ENCODE results near the gene SLC16A14.

Gene SLC16A14

DNA sequence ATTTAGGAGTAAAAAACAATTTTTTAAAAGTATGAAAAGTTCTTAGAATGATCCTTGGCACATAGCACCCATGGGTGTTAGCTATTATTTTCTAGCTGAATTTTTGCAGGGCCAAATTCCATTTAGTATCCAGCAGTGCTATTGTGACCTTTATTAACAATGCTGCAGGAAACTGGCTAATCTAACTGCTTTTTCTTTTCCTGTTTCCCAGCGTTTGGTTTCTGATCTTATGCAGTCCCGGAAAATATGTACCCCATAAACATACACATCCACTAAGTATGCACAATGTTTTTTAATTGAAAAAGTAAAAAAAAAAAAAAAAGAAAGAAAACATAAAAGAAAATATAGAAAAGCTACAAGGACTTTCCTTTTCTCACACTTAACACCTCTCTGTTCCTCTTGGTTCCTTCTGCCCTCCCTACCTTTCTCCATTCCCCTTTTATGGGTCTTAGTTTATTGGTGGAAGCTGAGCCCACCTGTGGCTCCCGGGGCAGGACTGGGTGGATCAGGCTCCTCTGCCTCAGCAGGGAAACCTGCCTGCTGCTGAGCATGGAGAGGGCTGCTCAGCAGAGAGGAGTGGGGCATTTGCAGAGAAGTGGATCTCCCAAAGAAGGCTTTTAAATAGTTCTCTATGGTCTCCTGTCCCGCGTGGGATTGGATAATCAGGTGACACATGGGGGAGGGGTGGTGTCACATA, 9.3 kb upstream of the SLC16A14 start:
- Histone ChIP-seq H3K27me3 (replicated peaks; ENCODE audit: insufficient read depth, low read length) (no peaks in the 10 kb centered on the region), H3K4me3 (ENCODE audit: low read length) (no peak overlapping the region), H2AFZ (ENCODE audit: low read length) (no peak overlapping the region), H3K27ac (ENCODE audit: low read length) (no peak overlapping the region), H3K4me1 (ENCODE audit: low read length) (no peaks in the 10 kb centered on the region), H4K20me1 (ENCODE audit: insufficient read depth, low read length) (no peaks in the 10 kb centered on the region), H3K9ac (ENCODE audit: low read length) (no peak overlapping the region), H3K79me2 (ENCODE audit: low read length) (no peaks in the 10 kb centered on the region), H3K9me2 (replicated peaks; ENCODE audit: insufficient read depth, low read length) (no peaks in the 10 kb centered on the region), H3K36me3 (replicated peaks; ENCODE audit: insufficient read depth, low read length) (no peaks in the 10 kb centered on the region), H3F3A (ENCODE audit: insufficient read depth, low read length) (no peaks in the 10 kb centered on the region), H3K4me2 (ENCODE audit: low read depth, low read length) (no peak overlapping the region), H3K9me3 (replicated peaks; ENCODE audit: insufficient read depth, low read length) (no peaks in the 10 kb centered on the region)
- TF ChIP-seq, protein P1, sequence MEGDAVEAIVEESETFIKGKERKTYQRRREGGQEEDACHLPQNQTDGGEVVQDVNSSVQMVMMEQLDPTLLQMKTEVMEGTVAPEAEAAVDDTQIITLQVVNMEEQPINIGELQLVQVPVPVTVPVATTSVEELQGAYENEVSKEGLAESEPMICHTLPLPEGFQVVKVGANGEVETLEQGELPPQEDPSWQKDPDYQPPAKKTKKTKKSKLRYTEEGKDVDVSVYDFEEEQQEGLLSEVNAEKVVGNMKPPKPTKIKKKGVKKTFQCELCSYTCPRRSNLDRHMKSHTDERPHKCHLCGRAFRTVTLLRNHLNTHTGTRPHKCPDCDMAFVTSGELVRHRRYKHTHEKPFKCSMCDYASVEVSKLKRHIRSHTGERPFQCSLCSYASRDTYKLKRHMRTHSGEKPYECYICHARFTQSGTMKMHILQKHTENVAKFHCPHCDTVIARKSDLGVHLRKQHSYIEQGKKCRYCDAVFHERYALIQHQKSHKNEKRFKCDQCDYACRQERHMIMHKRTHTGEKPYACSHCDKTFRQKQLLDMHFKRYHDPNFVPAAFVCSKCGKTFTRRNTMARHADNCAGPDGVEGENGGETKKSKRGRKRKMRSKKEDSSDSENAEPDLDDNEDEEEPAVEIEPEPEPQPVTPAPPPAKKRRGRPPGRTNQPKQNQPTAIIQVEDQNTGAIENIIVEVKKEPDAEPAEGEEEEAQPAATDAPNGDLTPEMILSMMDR (IDR thresholded peaks at IDR 0.05; ENCODE audit: low read length): no peak
- TF ChIP-seq EZH2 (optimal IDR thresholded peaks at IDR 0.05; ENCODE audit: low read depth, low read length) (no peak), EZH2phosphoT487 (IDR thresholded peaks at IDR 0.05; ENCODE audit: low read length) (no peak)
- DNase-seq: no peak

- H3K4me2 ChIP-seq (ENCODE audit: low read depth, low read length): no peak overlapping the region
- H3F3A ChIP-seq (ENCODE audit: insufficient read depth, low read length): no peaks in the 10 kb centered on the region
- no peak overlapping the region for H3K27ac ChIP-seq (ENCODE audit: low read length)
- H3K9me2 ChIP-seq (replicated peaks; ENCODE audit: insufficient read depth, low read length): no peaks in the 10 kb centered on the region
- H3K4me3 ChIP-seq (ENCODE audit: low read length): no peak overlapping the region
- no peak overlapping the region for H2AFZ ChIP-seq (ENCODE audit: low read length)
- DNase-seq: no peak
- no peaks in the 10 kb centered on the region for H3K4me1 ChIP-seq (ENCODE audit: low read length)
- H3K9ac ChIP-seq (ENCODE audit: low read length): no peak overlapping the region
- H3K9me3 ChIP-seq (replicated peaks; ENCODE audit: insufficient read depth, low read length): no peaks in the 10 kb centered on the region
- H3K36me3 ChIP-seq (replicated peaks; ENCODE audit: insufficient read depth, low read length): no peaks in the 10 kb centered on the region
- TF ChIP-seq EZH2phosphoT487 (IDR thresholded peaks at IDR 0.05; ENCODE audit: low read length) (no peak), EZH2 (optimal IDR thresholded peaks at IDR 0.05; ENCODE audit: low read depth, low read length) (no peak)
- no peaks in the 10 kb centered on the region for H3K27me3 ChIP-seq (replicated peaks; ENCODE audit: insufficient read depth, low read length)
- no peaks in the 10 kb centered on the region for H3K79me2 ChIP-seq (ENCODE audit: low read length)
- H4K20me1 ChIP-seq (ENCODE audit: insufficient read depth, low read length): no peaks in the 10 kb centered on the region
Measured at GRCh38 chr2:230076819-230077218, 8.1 kb upstream of the SLC16A14 start.

DNA sequence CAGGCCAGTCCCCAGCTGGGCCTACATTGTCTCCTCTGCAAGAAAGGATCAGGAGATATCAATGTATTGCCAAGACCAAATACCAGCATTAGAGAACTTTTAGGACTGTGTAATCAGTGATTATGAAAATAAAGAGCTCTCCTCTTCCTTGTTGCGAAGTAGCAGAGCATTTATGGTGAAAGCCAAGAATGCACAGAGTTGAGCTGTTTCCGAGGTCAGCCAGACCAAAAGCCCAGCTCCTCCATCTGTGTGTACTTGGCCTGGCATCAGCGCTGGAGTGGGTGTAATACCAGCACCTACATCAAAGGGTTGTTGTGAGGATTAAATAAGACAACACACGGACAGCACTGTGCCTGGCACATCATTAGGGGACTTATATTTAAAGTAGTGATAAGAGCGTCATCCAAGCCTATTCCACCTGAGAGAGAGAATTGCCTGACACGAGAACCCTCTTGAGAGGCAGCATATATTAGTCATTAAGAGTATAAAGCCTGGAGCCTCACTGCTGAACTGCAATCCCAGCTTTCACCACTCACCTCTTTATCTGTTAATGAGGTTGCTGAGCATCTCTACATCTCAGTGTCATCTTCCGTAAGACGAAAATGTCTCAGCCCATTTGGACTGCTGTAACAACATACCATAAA, 7.4 kb upstream of the SLC16A14 start:
- Histone ChIP-seq H3K9ac (ENCODE audit: low read length) (no peak overlapping the region), H2AFZ (ENCODE audit: low read length) (no peak overlapping the region), H3K27ac (ENCODE audit: low read length) (no peak overlapping the region), H3K4me1 (ENCODE audit: low read length) (no peaks in the 10 kb centered on the region), H4K20me1 (ENCODE audit: insufficient read depth, low read length) (no peaks in the 10 kb centered on the region), H3K4me2 (ENCODE audit: low read depth, low read length) (no peak overlapping the region), H3K36me3 (replicated peaks; ENCODE audit: insufficient read depth, low read length) (no peaks in the 10 kb centered on the region), H3K9me3 (replicated peaks; ENCODE audit: insufficient read depth, low read length) (no peaks in the 10 kb centered on the region), H3K27me3 (replicated peaks; ENCODE audit: insufficient read depth, low read length) (no peaks in the 10 kb centered on the region), H3K4me3 (ENCODE audit: low read length) (no peak overlapping the region), H3F3A (ENCODE audit: insufficient read depth, low read length) (no peaks in the 10 kb centered on the region), H3K9me2 (replicated peaks; ENCODE audit: insufficient read depth, low read length) (no peaks in the 10 kb centered on the region), H3K79me2 (ENCODE audit: low read length) (no peaks in the 10 kb centered on the region)
- no peak for DNase-seq
- TF ChIP-seq, protein P1 (IDR thresholded peaks at IDR 0.05; ENCODE audit: low read length): no peak
- no peak for TF ChIP-seq EZH2 (optimal IDR thresholded peaks at IDR 0.05; ENCODE audit: low read depth, low read length)
- TF ChIP-seq EZH2phosphoT487 (IDR thresholded peaks at IDR 0.05; ENCODE audit: low read length): no peak

- H3K9me3 ChIP-seq (replicated peaks; ENCODE audit: insufficient read depth, low read length): no peaks in the 10 kb centered on the region
- no peak for DNase-seq
Measured at GRCh38 chr2:230071421-230071820, 2.7 kb upstream of the SLC16A14 start.

More at GRCh38 chr2:230071421-230071820, 2.7 kb upstream of the SLC16A14 start:
- Histone ChIP-seq H2AFZ (ENCODE audit: low read length) (no peak overlapping the region), H3K4me1 (ENCODE audit: low read length) (peaks cover 5% of the 10 kb centered on the region), H3K79me2 (ENCODE audit: low read length) (peaks cover 18% of the 10 kb centered on the region), H3F3A (ENCODE audit: insufficient read depth, low read length) (peaks cover 12% of the 10 kb centered on the region), H3K4me3 (ENCODE audit: low read length) (no peak overlapping the region), H3K9me2 (replicated peaks; ENCODE audit: insufficient read depth, low read length) (no peaks in the 10 kb centered on the region), H3K27ac (ENCODE audit: low read length) (no peak overlapping the region), H3K36me3 (replicated peaks; ENCODE audit: insufficient read depth, low read length) (no peaks in the 10 kb centered on the region), H3K27me3 (replicated peaks; ENCODE audit: insufficient read depth, low read length) (no peaks in the 10 kb centered on the region), H3K9ac (ENCODE audit: low read length) (no peak overlapping the region), H3K4me2 (ENCODE audit: low read depth, low read length) (no peak overlapping the region), H4K20me1 (ENCODE audit: insufficient read depth, low read length) (no peaks in the 10 kb centered on the region)
- TF ChIP-seq EZH2phosphoT487 (IDR thresholded peaks at IDR 0.05; ENCODE audit: low read length) (no peak), EZH2 (optimal IDR thresholded peaks at IDR 0.05; ENCODE audit: low read depth, low read length) (no peak)
- TF ChIP-seq, protein P1 (IDR thresholded peaks at IDR 0.05; ENCODE audit: low read length): no peak

Data from MM.1S (cell line).